Sigmoid colon (tissue), 7 donors: ENCODE results near the gene PAX2. TPM values are rescaled to one million over a fixed set of nuclear protein-coding genes. Genes with fewer than 3 reads are reported as not detected.

ENCODE experiments used
- DNase-seq: peaks from one replicate; pipeline ENCODE4 v3.0.0-alpha.2; 2019
- H3K27ac ChIP-seq, 4 donors: fragments of 200-600 bp; sonication (generic); one replicate each; pipeline ENCODE4 v1.5.1; 2016 to 2019; ENCODE audit warnings: mild to moderate bottlenecking in 1 of 4
- H3K27me3 ChIP-seq, 3 donors: fragments of 200-600 bp; sonication (generic); one replicate each; pipeline ENCODE4 v1.5.1; 2019; ENCODE audit warnings: mild to moderate bottlenecking in 1 of 3
- H3K36me3 ChIP-seq, 4 donors: fragments of 200-600 bp; sonication (generic); one replicate each; pipeline ENCODE4 v1.5.1; 2016 to 2019
- H3K4me1 ChIP-seq, 4 donors: fragments of 200-600 bp; sonication (generic); one replicate each; pipeline ENCODE4 v1.5.1; 2017 to 2019
- H3K4me3 ChIP-seq, 4 donors: fragments of 200-600 bp; sonication (generic); one replicate each; pipeline ENCODE4 v1.5.1; 2017 to 2019; ENCODE audit warnings: mild to moderate bottlenecking in 2 of 4, moderate library complexity in 1 of 4
- H3K9me3 ChIP-seq, 4 donors: fragments of 200-600 bp in 3 of 4; sonication (generic) in 3 of 4; one replicate each; pipeline versions ENCODE4 v1.5.1 to v1.6.1; 2013 to 2019
- EP300 ChIP-seq, 4 donors: sonication (generic); formaldehyde crosslinking; IDR thresholded peaks; one replicate each; pipeline ENCODE4 v1.6.1; 2017; ENCODE audit warnings: antibody characterized with exemption in 4 of 4
- POLR2A ChIP-seq, 2 donors: fragments of 450-650 bp; IDR thresholded peaks; one replicate each; pipeline ENCODE4 v1.6.1; 2016; ENCODE audit warnings: antibody characterized with exemption in 2 of 2, mild to moderate bottlenecking in 2 of 2, moderate library complexity in 2 of 2
- POLR2AphosphoS5 ChIP-seq, 4 donors: sonication (generic); formaldehyde crosslinking; IDR thresholded peaks; one replicate each; pipeline ENCODE4 v1.6.1; 2017; ENCODE audit warnings: antibody characterized with exemption in 4 of 4
- WGBS, 2 donors: extraction: QIAGEN DNeasy Blood & Tissue Kit; methylation state at CpG; one replicate each; pipeline ENCODE4 v1.1.7; 2013; 5-methylcytosine and 5-hydroxymethylcytosine counted together
- intact Hi-C: fragments of 100-400 bp; cut with DNase I; formaldehyde crosslinking; loops from one replicate; pipeline ENCODE4 v1.15.1; 2023
- polyA plus RNA-seq, 3 donors: library from polyadenylated mRNA; stranded (reverse); fragments of 200-250 nt; gene quantifications; one replicate each; pipeline ENCODE4 v1.2.3, GENCODE V29; 2013
- total RNA-seq, 4 donors: library from RNA; depleted of rRNA; stranded (reverse); fragments of >200 nt; gene quantifications; one replicate each; pipeline ENCODE4 v1.1.0, GENCODE V29; 2016
- TF ChIP-seq, protein P1 (sequence below), 4 experiments: fragments of 450-650 bp in 3 of 4; fragments of 200-600 bp in 1 of 4; IDR thresholded peaks; one replicate each; pipeline ENCODE4 v1.5.1; 2016 to 2019; ENCODE audit warnings: antibody characterized with exemption in 4 of 4, mild to moderate bottlenecking in 3 of 4, moderate library complexity in 2 of 4
- donor health status: healthy with polysubstance abuse.
- donor health status: Bipolar disorder and iron deficiency.
- donor health status: healthy.

The PAX2 gene
- total and polyA plus RNA-seq, 7 donors, result not detected

DNA sequence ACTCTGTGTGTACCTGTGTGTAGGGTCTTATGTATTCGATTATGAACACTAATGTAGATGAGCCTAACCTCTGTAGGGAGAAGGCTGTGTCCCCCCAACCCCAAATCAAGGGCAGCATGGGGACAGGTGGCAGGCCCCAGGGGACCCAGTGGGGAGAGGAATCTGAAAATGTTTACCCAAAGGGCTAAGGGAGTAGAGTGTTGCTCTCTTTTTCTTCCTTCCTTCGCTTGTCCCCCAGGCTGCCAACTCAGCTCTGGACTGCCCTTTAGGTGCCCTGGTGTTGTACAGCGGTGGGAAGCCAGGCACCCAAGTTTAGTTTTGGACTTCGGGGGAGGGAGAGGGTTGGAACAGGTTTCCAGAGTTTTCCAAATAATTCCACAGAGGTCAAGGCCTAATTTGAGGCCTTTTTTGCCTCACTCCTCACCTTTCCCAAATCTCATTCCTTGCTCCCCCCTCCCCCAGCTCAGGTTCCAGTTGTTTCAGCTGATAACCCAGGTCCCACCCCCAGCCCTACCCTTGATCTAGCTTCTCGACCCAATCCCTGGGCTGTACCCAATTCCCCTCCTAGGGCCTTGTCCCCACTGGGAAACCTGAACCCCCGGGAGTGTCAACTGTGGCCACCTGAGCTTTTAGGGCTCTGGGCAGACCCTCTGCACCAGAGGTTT lies 9.1 kb upstream of the PAX2 start:
- Histone ChIP-seq H3K36me3 (no peaks in the 10 kb centered on the region), H3K27ac (no peak overlapping the region), H3K4me3 (no peak overlapping the region), H3K9me3 (no peaks in the 10 kb centered on the region), H3K4me1 (peaks cover 0 to 35% (median 32%) of the 10 kb centered on the region in 4 donors), H3K27me3 (peaks cover 47 to 100% (median 93%) of the 10 kb centered on the region in 3 donors)
- intact Hi-C loops, result no loop called here
- TF ChIP-seq EP300 (IDR thresholded peaks at IDR 0.05) (no peak), POLR2A (IDR thresholded peaks at IDR 0.05) (no peak), POLR2AphosphoS5 (IDR thresholded peaks at IDR 0.05) (no peak)
- TF ChIP-seq, protein P1, sequence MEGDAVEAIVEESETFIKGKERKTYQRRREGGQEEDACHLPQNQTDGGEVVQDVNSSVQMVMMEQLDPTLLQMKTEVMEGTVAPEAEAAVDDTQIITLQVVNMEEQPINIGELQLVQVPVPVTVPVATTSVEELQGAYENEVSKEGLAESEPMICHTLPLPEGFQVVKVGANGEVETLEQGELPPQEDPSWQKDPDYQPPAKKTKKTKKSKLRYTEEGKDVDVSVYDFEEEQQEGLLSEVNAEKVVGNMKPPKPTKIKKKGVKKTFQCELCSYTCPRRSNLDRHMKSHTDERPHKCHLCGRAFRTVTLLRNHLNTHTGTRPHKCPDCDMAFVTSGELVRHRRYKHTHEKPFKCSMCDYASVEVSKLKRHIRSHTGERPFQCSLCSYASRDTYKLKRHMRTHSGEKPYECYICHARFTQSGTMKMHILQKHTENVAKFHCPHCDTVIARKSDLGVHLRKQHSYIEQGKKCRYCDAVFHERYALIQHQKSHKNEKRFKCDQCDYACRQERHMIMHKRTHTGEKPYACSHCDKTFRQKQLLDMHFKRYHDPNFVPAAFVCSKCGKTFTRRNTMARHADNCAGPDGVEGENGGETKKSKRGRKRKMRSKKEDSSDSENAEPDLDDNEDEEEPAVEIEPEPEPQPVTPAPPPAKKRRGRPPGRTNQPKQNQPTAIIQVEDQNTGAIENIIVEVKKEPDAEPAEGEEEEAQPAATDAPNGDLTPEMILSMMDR (IDR thresholded peaks at IDR 0.05), result no peak
- WGBS, 2 donors, result 58 to 62% methylated on average over 6 of the region's 6 CpGs
- DNase-seq, result no peak

- intact Hi-C loops, result no loop called here
- TF ChIP-seq EP300 (IDR thresholded peaks at IDR 0.05) (no peak), POLR2AphosphoS5 (IDR thresholded peaks at IDR 0.05) (no peak), POLR2A (IDR thresholded peaks at IDR 0.05) (no peak)
- TF ChIP-seq, protein P1 (IDR thresholded peaks at IDR 0.05), result no peak
- WGBS, 2 donors, result 55 to 72% methylated on average over 7 of the region's 7 CpGs
- H3K36me3 ChIP-seq, result no peaks in the 10 kb centered on the region
- peaks cover 0 to 39% (median 31%) of the 10 kb centered on the region in 4 donors for H3K4me1 ChIP-seq
- no peak for DNase-seq
- peak overlapping the region in 2 of 4 donors; percentile 23 to 27 for H3K4me3 ChIP-seq
- H3K27ac ChIP-seq, result no peak overlapping the region
- H3K9me3 ChIP-seq, result no peaks in the 10 kb centered on the region
- peaks cover 54 to 100% (median 93%) of the 10 kb centered on the region in 3 donors for H3K27me3 ChIP-seq
Observed at GRCh38 chr10:100736809-100737354, 8.5 kb upstream of the PAX2 start.

DNA sequence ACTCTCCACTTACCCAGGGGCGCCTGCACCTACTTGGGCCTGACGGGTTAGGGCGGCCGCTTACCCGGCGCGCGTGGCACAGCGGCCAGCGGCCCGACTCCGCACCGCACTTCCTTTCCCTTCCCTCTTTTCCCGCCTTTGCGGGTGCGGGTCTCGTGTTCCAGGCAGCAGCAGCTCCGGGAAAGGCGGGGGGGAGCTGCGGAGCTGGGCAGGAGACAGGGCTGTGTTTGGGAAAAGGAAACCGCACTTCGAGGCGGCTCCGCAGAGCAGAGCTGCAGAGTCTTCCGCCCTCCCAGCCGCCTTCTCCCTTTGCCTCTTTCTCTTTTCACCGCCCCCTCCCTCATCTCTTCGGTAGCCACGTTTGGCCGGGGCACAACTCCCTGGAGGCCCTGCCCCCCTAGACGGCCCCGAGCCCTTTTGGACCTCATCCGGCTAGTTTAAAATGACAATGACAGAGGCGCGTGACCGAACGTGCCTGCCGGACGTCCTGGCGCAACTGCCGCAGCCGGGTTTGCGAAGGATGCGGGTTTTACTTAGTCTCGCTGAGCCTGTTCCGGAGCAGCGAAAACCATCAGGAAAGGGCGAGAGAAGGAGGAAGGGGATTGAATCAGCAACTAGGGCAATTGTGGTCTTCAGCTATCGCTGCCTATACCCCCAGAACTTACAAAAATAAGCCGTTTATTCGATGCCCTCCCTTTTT lies 7.9 kb upstream of the PAX2 start:
- TF ChIP-seq, protein P1 (IDR thresholded peaks at IDR 0.05), result no peak
- TF ChIP-seq POLR2AphosphoS5 (IDR thresholded peaks at IDR 0.05) (no peak), EP300 (IDR thresholded peaks at IDR 0.05) (no peak), POLR2A (IDR thresholded peaks at IDR 0.05) (no peak)
- 5 to 11% methylated on average over 51 of the region's 51 CpGs for WGBS, 2 donors
- intact Hi-C loops, result no loop called here
- Histone ChIP-seq H3K4me3 (peak overlapping the region in 3 of 4 donors; percentile 23 to 27 (median 25)), H3K9me3 (no peaks in the 10 kb centered on the region), H3K4me1 (peaks cover 0 to 45% (median 34%) of the 10 kb centered on the region in 4 donors), H3K27me3 (peaks cover 60 to 100% (median 98%) of the 10 kb centered on the region in 3 donors), H3K36me3 (no peaks in the 10 kb centered on the region), H3K27ac (no peak overlapping the region)
- DNase-seq, result no peak

DNA sequence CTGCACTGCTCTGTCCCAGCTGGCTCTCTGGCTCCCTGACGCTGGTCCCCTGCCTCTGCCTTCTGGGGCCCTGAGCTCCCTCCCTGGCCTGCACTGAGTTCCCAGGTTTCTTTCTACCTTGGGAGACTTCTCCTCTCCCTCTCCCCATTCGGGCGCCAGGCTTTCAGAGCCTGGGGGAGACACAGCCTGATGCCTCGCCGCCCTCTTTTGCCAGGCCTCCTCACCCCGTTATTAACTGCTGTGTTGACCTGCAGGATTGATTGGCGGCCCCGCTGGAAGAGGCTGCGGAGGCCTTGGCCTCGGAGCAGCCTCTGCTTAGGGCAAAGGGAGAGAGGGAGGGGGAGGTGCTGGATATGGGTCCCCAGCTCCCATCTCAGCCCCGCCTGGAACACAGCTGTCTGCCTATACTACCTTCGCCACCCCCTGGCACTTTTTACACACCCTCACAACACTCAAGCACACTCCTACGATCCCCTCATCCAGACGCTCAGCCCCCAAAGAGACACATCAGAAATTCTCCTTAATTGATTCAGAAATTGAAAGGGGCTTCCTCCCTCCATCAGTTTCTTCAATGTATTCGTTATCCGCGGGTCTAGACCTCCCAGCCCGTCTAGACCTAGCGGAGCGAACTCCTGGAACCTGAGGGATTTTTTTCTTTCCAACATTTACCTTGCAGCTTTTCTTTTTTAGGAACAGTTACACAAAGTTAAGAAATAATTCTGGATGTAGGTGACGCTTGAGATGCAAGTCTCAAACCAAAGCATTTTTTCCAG lies 7.1 kb upstream of the PAX2 start:
- peaks cover 64 to 100% (median 97%) of the 10 kb centered on the region in 3 donors for H3K27me3 ChIP-seq
- no peak overlapping the region for H3K4me3 ChIP-seq
- H3K9me3 ChIP-seq, result no peaks in the 10 kb centered on the region
- H3K27ac ChIP-seq, result no peak overlapping the region
- H3K36me3 ChIP-seq, result no peaks in the 10 kb centered on the region
- 16 to 30% methylated on average over 20 to 21 of the region's 21 CpGs for WGBS, 2 donors
- DNase-seq, result no peak
- no peak for TF ChIP-seq POLR2A (IDR thresholded peaks at IDR 0.05)
- no peak for TF ChIP-seq EP300 (IDR thresholded peaks at IDR 0.05)
- TF ChIP-seq, protein P1 (IDR thresholded peaks at IDR 0.05), result no peak
- TF ChIP-seq POLR2AphosphoS5 (IDR thresholded peaks at IDR 0.05), result no peak
- intact Hi-C loops, result no loop called here
- H3K4me1 ChIP-seq, result peaks cover 0 to 45% (median 34%) of the 10 kb centered on the region in 4 donors
